Right atrium auricular region (tissue), 2 donors: ENCODE measurements around the gene C1orf21. TPM values are rescaled to one million over a fixed set of nuclear protein-coding genes. Genes with fewer than 3 reads are reported as not detected.
"Not testable (repeated sequence)": the region's sequence is repeated elsewhere in the genome, so short reads cannot be mapped to it uniquely, and the experiment has no call there.

ENCODE experiments used
- DNase-seq: peaks from one replicate; pipeline ENCODE4 v3.0.0-alpha.2; 2019; ENCODE audit warnings: low spot score
- H3K27ac ChIP-seq, 2 donors: fragments of 200-600 bp; sonication (generic); 1 replicate in 1 of 2; 2 replicates in 1 of 2; pipeline ENCODE4 v1.5.1; 2016 to 2019
- H3K27me3 ChIP-seq, 2 donors: fragments of 200-600 bp; sonication (generic); one replicate each; pipeline versions ENCODE4 v1.5.1 to v1.6.0; 2017 to 2019
- H3K36me3 ChIP-seq: fragments of 200-600 bp; sonication (generic); one replicate; pipeline ENCODE4 v1.5.1; 2016
- H3K4me1 ChIP-seq, 2 donors: fragments of 200-600 bp; sonication (generic); one replicate each; pipeline versions ENCODE4 v1.5.1 to v1.6.0; 2017 to 2019
- H3K4me3 ChIP-seq, 2 donors: fragments of 200-600 bp; sonication (generic); 1 replicate in 1 of 2; 2 replicates in 1 of 2; pipeline ENCODE4 v1.5.1; 2017 to 2019; ENCODE audit warnings: mild to moderate bottlenecking in 1 of 2, moderate library complexity in 1 of 2
- H3K9me3 ChIP-seq, 2 donors: fragments of 200-600 bp; sonication (generic); one replicate each; pipeline ENCODE4 v1.5.1; 2019
- total RNA-seq, 2 donors: library from RNA; depleted of rRNA; stranded (reverse); fragments of >200 nt; gene quantifications; one replicate each; pipeline ENCODE4 v1.1.0, GENCODE V29; 2016
- TF ChIP-seq, protein P1 (sequence below), 2 donors: fragments of 200-600 bp; sonication (generic); IDR thresholded peaks; one replicate each; pipeline ENCODE4 v1.5.1; 2019; ENCODE audit warnings: antibody characterized with exemption in 2 of 2

The C1orf21 gene, protein sequence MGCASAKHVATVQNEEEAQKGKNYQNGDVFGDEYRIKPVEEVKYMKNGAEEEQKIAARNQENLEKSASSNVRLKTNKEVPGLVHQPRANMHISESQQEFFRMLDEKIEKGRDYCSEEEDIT
- total RNA-seq, result 10 to 100 TPM; 49.4 to 78.5 TPM

DNA sequence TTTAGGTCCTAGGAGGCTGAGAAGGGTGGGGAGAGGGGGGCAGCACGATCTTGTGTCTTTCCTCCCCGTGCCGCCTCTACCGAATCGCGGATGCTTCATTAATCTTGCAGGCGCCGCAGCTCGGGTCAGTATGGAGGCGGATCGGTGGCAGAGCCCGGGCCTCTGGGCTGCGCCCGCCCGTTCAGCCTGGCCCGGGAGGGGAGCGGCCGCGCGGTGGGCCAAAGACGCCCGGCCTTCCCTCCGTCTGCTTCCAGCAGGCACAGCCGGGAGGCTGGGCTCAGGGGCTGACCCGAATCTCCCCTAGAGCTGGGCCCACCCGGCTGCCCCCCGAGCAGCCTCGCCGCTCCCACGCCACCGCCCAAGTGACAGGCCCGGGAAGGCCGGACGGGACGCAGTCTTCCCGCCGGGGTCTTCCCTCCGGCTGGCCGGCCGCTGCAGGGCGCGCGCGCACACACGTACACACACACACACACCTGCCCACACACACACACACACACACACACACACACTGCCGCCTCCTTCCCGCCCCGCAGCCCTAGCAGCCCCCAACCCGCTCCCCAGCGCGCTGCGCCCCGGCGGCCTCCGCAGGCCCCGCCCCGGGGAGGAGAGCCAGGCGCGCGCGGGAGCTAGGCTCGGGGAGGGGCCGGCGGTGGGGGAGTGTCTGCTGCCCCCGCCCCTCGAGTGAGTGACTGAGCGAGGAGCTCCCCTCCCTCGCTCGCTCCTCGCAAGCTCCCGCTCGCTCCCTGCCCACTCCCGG lies at the start of gene C1orf21:
TSS of gene C1orf21 (plus strand) at position 718 of the 757 bp plus-strand sequence. CDS start 90,481 bp downstream, outside the sequence.
- peak; percentile 87 for DNase-seq
- Histone ChIP-seq H3K4me1 (peaks cover 0 to 25% of the 10 kb centered on the region in 2 donors), H3K4me3 (peak within 1 kb of the TSS; percentile 96 to 97), H3K27ac (peak within 1 kb of the TSS; percentile 94 to 96), H3K9me3 (no peaks in the 10 kb centered on the region), H3K27me3 (no peaks in the 10 kb centered on the region), H3K36me3 (no peaks in the 10 kb centered on the region)
- TF ChIP-seq, protein P1, sequence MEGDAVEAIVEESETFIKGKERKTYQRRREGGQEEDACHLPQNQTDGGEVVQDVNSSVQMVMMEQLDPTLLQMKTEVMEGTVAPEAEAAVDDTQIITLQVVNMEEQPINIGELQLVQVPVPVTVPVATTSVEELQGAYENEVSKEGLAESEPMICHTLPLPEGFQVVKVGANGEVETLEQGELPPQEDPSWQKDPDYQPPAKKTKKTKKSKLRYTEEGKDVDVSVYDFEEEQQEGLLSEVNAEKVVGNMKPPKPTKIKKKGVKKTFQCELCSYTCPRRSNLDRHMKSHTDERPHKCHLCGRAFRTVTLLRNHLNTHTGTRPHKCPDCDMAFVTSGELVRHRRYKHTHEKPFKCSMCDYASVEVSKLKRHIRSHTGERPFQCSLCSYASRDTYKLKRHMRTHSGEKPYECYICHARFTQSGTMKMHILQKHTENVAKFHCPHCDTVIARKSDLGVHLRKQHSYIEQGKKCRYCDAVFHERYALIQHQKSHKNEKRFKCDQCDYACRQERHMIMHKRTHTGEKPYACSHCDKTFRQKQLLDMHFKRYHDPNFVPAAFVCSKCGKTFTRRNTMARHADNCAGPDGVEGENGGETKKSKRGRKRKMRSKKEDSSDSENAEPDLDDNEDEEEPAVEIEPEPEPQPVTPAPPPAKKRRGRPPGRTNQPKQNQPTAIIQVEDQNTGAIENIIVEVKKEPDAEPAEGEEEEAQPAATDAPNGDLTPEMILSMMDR (IDR thresholded peaks at IDR 0.05), result no peak

DNA sequence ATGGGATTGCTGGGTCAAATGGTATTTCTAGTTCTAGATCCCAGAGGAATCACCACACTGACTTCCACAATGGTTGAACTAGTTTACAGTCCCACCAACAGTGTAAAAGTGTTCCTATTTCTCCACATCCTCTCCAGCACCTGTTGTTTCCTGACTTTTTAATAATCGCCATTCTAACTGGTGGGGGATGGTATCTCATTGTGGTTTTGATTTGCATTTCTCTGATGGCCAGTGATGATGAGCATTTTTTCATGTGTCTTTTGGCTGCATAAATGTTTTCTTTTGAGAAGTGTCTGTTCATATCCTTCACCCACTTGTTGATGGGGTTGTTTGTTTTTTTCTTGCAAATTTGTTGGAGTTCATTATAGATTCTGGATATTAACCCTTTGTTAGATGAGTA lies 49.0 kb upstream of the C1orf21 start:
- DNase-seq, H3K4me3 ChIP-seq, H3K36me3 ChIP-seq, H3K9me3 ChIP-seq, H3K27me3 ChIP-seq, H3K4me1 ChIP-seq, H3K27ac ChIP-seq: not testable (repeated sequence)

DNA sequence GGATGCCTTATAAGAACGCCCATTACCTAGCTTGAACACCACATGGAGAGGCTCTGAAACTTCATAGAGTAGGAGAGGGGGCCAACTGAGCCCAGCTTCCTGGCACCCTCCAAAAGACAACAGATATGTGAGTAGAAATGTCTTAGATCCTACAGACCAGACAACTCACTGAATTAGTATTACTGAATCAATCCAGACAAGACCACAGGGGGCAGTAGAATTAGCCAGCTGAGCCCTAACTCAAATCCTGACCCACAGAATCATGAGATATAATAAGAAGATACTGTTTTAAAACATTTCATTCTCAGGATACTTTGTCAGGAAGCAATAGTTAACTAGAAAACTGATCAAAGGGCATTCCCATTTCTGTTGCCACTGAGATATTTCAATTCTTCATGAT lies 45.8 kb upstream of the C1orf21 start:
- Histone ChIP-seq H3K27ac (no peak overlapping the region), H3K27me3 (no peaks in the 10 kb centered on the region), H3K4me3 (no peak overlapping the region), H3K9me3 (no peaks in the 10 kb centered on the region), H3K36me3 (no peaks in the 10 kb centered on the region), H3K4me1 (no peaks in the 10 kb centered on the region)
- no peak for DNase-seq
- TF ChIP-seq, protein P1 (IDR thresholded peaks at IDR 0.05), result peak in 1 of 2 donors; percentile 21

DNA sequence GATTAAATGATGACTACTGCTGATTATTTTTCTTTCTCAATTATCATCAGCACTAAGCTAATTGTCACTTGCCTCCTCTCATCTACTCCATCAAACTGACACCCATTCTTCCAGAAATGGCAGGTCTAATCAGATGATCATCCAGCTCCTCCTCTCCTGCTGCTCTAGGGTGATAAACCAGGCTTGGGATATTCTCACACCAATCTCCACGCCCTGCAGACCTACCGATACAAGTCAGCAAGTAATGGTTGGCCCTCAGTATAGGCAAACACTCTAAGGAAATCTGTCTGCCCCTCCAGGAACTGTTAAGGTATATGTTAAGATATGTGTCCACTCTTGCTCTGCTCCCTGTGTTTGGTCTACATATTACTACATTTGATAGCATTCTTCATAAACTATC lies 36.3 kb upstream of the C1orf21 start:
- Histone ChIP-seq H3K4me3 (no peak overlapping the region), H3K36me3 (no peaks in the 10 kb centered on the region), H3K9me3 (no peaks in the 10 kb centered on the region), H3K4me1 (no peaks in the 10 kb centered on the region), H3K27me3 (no peaks in the 10 kb centered on the region), H3K27ac (no peak overlapping the region)
- TF ChIP-seq, protein P1 (IDR thresholded peaks at IDR 0.05), result no peak
- DNase-seq, result no peak

DNA sequence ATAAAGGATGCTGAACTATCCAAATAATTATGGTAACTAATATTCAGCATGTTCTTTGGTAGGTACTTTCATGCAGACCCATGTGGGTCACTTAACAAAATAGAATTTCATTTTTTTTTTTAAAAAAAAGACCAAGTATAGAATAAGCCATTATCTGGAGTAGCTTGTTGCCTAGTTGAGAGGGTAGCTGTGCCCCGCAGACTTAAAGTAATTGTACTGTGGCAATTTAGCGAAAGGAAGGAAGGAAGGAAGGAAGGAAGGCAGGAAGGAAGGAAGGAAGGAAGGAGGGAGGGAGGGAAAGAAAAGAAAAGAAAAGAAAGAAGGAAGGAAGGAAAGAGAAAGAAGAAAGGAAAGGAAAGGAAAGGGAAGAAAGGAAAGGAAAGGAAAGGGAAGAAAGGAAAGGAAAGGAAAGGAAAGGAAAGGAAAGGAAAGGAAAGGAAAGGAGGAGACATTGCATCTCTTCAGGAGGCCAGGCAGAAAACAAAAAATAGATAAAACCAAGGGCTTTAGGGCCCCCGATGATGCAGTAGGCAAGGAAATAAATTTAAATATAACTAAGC lies 35.3 kb upstream of the C1orf21 start:
- H3K27me3 ChIP-seq, result no peaks in the 10 kb centered on the region
- TF ChIP-seq, protein P1 (IDR thresholded peaks at IDR 0.05), result no peak
- no peaks in the 10 kb centered on the region for H3K9me3 ChIP-seq
- no peak overlapping the region for H3K27ac ChIP-seq
- no peaks in the 10 kb centered on the region for H3K4me1 ChIP-seq
- H3K4me3 ChIP-seq, result no peak overlapping the region
- H3K36me3 ChIP-seq, result no peaks in the 10 kb centered on the region
- DNase-seq, result no peak

DNA sequence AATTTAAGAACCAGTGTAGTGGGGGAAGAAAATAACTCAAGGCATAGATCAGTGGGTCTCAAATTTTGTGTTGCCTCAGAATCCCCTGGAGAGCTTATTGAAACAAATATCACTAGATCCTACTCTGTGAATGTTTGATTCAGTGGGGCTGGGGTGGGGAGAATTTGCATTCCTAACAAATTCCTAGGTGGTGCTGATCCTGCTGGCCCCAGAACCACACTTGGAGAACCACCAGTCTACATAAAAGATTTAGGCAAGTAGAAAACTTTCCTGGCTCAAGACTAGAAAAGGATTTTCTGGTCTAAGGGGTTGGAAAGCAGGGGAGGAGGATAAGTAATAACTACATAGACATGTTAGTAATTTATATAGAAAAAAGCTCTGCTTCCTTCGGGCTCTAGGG lies 34.1 kb upstream of the C1orf21 start:
- no peaks in the 10 kb centered on the region for H3K4me1 ChIP-seq
- H3K36me3 ChIP-seq, result no peaks in the 10 kb centered on the region
- H3K27me3 ChIP-seq, result no peaks in the 10 kb centered on the region
- TF ChIP-seq, protein P1 (IDR thresholded peaks at IDR 0.05), result no peak
- no peak overlapping the region for H3K27ac ChIP-seq
- no peak for DNase-seq
- H3K9me3 ChIP-seq, result no peaks in the 10 kb centered on the region
- H3K4me3 ChIP-seq, result no peak overlapping the region
